NOMO-1 treated with DMSO at 0.1 percent for 48 hours (cell line): ENCODE results near the gene CDKN3.
A peak's percentile ranks its signal among the peaks of the same experiment; 100 is the strongest.
"Not testable (repeated sequence)": the region's sequence is repeated elsewhere in the genome, so short reads cannot be mapped to it uniquely, and the experiment has no call there.

ENCODE experiments used
- DNase-seq: peaks from one replicate; lab custom pipeline; 2025; ENCODE audit not compliant: unreplicated experiment; lab: John Stamatoyannopoulos, UW

The CDKN3 gene

GRCh38 chr14:54370323-54371198 lies 26.2 kb upstream of the CDKN3 start:
- no peak for DNase-seq

- no peak for DNase-seq
Measured at GRCh38 chr14:54374117-54374884, 22.5 kb upstream of the CDKN3 start.

- DNase-seq: no peak
Measured at GRCh38 chr14:54377501-54377900, 19.3 kb upstream of the CDKN3 start.

GRCh38 chr14:54378893-54379292 lies 17.9 kb upstream of the CDKN3 start:
- DNase-seq: not testable (repeated sequence)

- DNase-seq: peak; percentile 19
Measured at GRCh38 chr14:54380558-54380957, 16.2 kb upstream of the CDKN3 start.

- DNase-seq: no peak
Measured at GRCh38 chr14:54381821-54382220, 15.0 kb upstream of the CDKN3 start.

GRCh38 chr14:54383835-54384234 lies 13.0 kb upstream of the CDKN3 start:
- no peak for DNase-seq

GRCh38 chr14:54385556-54385955 lies 11.3 kb upstream of the CDKN3 start:
- no peak for DNase-seq

- no peak for DNase-seq
Measured at GRCh38 chr14:54387328-54387727, 9.5 kb upstream of the CDKN3 start.

- no peak for DNase-seq
Measured at GRCh38 chr14:54392131-54392859, 4.5 kb upstream of the CDKN3 start.

GRCh38 chr14:54392986-54393884 lies 3.6 kb upstream of the CDKN3 start:
- not testable (repeated sequence) for DNase-seq

GRCh38 chr14:54394596-54394995 lies 2.2 kb upstream of the CDKN3 start:
- DNase-seq: no peak

GRCh38 chr14:54395284-54395683 lies 1.5 kb upstream of the CDKN3 start:
- no peak for DNase-seq

GRCh38 chr14:54395716-54396115 lies 1.1 kb upstream of the CDKN3 start:
- no peak for DNase-seq

- no peak for DNase-seq
Measured at GRCh38 chr14:54396183-54396492, 669 bp upstream of the CDKN3 start.

GRCh38 chr14:54399560-54399959 lies 2.8 kb downstream of the CDKN3 start:
- DNase-seq: no peak

GRCh38 chr14:54403401-54404005 lies 6.7 kb downstream of the CDKN3 start:
- DNase-seq: not testable (repeated sequence)

- no peak for DNase-seq
Measured at GRCh38 chr14:54410215-54410614, 13.4 kb downstream of the CDKN3 start.

- DNase-seq: no peak
Measured at GRCh38 chr14:54411371-54411770, 14.6 kb downstream of the CDKN3 start.

- DNase-seq: peak; percentile 17
Measured at GRCh38 chr14:54420478-54421142, 23.8 kb downstream of the CDKN3 start.
